AG09319 (cell line): Measurements from ENCODE around the gene SPIRE1.

Experiments used
- DNase-seq: peaks from one replicate; pipeline ENCODE4 v3.0.0-alpha.2; 2010; ENCODE audit warnings: low read depth; ENCODE audit errors: extremely low read depth
- TF ChIP-seq, protein P1 (sequence below): IDR thresholded peaks from 2 replicates; pipeline ENCODE4 v1.5.1; 2011; ENCODE audit warnings: low read depth, mild to moderate bottlenecking, inconsistent platforms, low read length, moderate library complexity

SPIRE1 gene

DNA sequence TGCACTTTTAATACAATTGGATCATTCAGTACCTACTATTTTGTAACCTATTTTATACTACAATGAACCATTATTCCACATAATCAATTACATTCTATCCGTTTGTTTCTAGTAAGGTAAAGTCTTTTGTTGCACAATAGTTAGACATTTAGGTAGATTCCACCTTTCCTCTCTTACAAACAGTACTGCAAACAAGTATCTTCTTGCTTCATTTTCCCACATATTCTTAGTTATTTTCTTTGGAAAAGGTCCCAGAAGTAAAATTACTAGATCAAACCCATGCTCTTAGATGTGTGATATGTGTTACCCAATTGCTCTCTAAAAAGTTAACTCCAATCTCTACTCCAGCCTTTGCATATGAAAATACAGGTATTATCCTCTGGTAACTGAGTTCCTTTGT lies 49.6 kb downstream of the SPIRE1 start:
- no peak for DNase-seq
- TF ChIP-seq, protein P1, sequence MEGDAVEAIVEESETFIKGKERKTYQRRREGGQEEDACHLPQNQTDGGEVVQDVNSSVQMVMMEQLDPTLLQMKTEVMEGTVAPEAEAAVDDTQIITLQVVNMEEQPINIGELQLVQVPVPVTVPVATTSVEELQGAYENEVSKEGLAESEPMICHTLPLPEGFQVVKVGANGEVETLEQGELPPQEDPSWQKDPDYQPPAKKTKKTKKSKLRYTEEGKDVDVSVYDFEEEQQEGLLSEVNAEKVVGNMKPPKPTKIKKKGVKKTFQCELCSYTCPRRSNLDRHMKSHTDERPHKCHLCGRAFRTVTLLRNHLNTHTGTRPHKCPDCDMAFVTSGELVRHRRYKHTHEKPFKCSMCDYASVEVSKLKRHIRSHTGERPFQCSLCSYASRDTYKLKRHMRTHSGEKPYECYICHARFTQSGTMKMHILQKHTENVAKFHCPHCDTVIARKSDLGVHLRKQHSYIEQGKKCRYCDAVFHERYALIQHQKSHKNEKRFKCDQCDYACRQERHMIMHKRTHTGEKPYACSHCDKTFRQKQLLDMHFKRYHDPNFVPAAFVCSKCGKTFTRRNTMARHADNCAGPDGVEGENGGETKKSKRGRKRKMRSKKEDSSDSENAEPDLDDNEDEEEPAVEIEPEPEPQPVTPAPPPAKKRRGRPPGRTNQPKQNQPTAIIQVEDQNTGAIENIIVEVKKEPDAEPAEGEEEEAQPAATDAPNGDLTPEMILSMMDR: no peak

DNA sequence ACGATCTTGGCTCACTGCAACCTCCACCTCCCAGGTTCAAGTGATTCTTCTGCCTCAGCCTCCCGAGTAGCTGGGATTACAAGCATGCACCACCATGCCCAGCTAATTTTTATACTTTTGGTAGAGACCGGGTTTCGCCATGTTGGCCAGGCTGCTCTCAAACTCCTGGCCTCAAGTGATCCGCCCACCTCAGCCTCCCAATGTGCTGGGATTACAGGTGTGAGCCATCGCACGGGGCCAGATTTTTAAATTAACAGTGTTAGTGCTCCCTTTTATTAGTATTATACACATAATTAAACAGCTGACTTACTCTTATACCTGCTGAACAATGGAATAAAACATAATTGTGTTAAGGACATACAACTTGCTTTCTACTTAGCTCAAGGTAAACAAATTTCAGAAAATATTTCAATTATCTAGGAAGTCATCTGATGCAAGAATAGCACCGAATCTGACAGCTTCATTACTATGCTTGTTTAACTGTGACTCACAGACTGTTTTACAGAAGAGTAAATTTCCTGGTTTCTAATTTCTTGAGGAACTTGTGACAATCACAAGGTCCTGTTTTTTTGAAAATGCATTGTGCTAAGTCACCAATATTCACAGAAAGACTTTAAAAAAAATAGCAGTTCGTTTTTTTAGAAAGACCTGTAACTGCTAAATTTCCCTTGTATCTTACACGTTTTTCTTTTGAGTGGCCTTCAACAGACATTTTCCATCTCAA lies 51.2 kb downstream of the SPIRE1 start:
- peak; percentile 57 for DNase-seq

DNA sequence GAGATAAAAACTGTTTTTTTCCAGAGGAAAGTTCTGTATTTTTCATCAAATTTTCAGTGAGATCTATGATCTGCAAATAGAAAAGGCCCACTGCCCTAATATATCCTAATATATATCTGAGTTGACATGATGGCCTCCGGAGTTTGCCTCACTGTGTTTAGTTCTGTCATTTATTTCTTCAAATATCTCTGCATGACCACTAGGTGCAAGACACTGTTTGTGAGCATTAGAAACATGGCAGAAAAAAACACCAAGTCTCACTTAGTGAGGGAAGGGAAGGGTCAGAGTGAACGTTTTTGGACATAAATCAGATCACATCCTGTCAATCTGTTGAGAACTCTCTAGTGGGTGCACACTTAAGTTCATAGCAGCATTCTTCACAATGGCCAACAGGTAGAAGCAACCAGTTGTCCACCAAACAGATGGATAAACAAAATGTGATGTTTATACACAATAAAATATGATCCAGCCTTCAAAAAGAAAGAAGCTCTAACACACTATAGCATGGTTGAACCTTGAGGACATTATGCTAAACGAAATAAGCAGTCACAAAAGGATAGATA lies 53.4 kb downstream of the SPIRE1 start:
- TF ChIP-seq, protein P1: no peak
- no peak for DNase-seq

More for the DNA sequence above, 51.2 kb downstream of the SPIRE1 start:
- TF ChIP-seq, protein P1: no peak

DNA sequence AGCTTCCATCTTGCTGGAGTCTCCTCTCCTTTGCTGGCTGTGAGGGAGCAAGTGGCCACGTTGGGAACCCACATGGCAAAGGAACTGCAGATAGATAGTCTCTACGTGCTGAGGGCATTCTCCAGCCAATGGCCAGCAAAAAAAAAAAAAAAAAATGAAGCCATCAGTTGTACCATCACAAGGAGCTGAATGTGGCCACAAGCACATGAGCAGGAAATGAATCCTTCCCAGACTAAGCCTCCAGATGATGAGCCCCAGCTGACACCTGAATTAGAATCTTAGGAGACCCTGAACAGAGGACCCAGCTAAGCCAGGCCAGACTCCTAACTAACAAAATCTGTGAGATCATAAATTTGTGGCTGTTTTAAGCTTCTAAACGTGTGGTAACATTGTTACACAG lies 57.9 kb downstream of the SPIRE1 start:
- no peak for DNase-seq
- TF ChIP-seq, protein P1: no peak

DNA sequence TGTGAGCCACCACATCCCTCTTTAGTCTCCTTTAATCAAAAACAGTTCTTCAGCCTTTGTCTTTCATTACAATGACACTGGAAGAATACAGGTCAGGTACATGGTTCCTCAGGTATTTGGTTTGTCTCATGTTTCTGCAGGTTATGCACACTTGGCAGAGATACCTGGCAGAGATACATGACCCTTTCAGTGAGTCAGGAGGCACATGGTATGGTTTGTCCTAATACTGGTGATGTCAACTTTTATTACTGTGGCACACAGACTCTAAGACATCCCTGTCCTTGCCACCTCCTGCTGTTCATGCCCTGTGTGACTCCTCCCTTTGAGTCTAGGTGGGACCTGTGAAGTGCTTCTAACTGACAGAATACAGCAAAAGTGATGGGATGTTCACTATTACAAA lies 58.4 kb downstream of the SPIRE1 start:
- no peak for DNase-seq
- TF ChIP-seq, protein P1: no peak

DNA sequence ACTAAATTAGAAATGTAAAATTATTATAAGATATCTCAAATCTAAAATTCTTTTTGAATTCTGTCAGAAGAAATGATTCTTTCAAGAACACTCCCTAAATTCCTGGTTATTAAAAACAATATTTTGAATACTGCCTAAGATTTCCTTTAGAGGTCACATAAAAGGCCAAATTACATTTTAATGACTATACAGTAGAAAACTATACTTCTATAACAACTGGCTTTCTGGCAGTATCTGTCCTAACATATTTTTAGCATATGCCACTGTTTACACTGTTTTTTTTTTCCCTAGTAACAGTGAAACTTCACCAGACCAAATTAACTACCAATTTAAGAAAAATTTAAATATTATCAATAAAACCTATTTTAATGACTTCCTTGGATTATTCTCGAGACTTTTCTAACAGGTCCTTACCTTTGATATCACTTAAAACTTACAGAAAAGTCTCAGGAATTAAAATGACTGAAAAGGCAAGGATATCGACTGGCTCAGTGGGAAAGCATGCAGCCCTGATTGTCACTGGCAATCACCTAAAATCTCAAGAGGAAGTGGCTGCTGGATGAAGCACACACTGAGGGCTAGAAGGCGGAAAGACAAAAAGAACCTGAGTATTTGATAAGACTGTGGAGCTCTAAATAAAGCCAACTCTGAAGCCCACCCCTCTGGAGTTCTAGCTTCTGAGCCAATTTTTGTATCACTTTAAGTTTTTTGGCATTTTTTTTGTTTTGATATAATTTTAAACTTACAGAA lies 59.6 kb downstream of the SPIRE1 start:
- TF ChIP-seq, protein P1: no peak
- DNase-seq: no peak

DNA sequence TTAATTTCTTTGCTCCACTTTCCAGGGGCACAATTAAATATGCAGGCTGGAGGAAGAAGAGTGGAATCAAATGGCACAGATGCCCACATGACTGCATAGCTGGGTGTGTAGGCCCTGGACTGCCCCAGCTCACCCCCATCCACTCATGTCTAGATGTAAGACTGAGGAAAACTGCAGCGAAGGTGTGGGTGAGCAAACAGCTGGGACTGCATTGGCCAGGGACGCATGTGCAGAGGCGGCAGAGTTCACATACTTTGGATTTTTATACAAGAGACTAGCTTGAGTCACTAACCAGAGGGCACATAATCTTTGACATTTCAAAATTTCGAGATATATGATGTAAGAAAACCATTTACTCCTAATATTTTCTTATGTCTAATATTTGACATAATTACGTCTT lies 60.1 kb downstream of the SPIRE1 start:
- no peak for DNase-seq
- TF ChIP-seq, protein P1: no peak
